ENCODE data around the gene SLC25A47.
A peak's percentile ranks its signal among the peaks of the same experiment; 100 is the strongest.
"Not testable (repeated sequence)": the region's sequence is repeated elsewhere in the genome, so short reads cannot be mapped to it uniquely, and the experiment has no call there.

SLC25A47 gene, protein sequence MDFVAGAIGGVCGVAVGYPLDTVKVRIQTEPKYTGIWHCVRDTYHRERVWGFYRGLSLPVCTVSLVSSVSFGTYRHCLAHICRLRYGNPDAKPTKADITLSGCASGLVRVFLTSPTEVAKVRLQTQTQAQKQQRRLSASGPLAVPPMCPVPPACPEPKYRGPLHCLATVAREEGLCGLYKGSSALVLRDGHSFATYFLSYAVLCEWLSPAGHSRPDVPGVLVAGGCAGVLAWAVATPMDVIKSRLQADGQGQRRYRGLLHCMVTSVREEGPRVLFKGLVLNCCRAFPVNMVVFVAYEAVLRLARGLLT

DNA sequence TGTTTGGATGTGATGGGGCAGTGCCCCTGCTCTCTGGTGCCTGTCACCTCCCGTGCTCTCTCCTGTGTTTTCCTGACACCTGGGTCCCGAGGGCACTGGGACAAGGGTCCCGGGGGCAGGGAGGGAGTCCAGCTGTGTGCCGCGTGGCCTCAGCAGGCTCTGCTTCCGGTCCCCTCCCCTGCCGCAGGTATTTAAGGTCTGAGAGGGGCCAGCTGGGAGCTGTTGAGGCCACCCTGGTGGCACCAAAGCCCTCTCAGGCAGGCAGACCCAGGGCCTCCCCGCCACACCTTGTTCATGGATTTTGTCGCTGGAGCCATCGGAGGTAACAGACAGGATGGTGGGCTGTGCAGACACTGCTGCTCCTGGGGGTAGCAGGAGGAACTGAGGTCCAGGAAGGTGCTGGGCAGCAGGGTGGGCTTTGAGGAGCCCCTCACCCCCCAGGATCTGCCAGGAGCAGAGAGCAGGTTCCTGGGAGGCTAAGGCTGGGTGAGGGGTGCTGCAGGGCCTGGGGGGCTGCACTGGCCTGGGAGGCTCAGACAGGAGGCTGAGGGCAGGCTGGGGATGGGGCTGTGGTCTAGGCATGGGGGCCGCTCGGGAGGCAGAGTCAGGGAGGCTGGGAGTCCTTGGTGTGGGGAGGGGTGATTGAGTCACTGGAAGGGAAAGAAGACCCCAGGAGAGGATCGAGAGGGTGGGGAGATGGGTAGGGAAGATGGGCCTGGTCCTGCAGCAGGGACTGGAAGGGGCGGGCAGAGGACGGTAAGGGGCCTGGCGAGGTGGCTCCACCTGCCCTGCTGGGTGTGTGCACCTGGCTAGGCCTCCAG, at the start of gene SLC25A47:
TSS of gene SLC25A47 (plus strand) at position 219 of the 821 bp plus-strand sequence. CDS start at position 295, 76 bp downstream.
- no peak for DNase-seq

DNA sequence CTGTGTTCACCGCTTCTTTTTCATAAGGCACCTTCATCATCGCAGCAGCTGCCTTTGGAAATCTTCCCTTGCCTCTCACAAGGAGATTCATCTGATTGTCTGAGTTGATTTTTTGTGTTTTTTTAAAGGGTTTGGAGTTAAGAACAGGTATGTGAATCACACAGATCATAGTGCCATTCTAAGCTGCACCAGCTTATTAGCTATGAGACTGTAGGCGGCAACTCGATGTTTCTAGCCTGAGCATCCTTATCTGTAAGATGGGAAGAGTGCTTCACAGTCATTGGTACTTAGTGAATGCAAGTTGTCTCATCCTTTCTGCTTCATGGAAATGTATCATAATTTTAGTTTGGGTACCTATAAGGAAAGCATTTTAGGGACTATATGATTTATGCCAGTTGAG, 48.9 kb upstream of the SLC25A47 start:
- DNase-seq: no peak

DNA sequence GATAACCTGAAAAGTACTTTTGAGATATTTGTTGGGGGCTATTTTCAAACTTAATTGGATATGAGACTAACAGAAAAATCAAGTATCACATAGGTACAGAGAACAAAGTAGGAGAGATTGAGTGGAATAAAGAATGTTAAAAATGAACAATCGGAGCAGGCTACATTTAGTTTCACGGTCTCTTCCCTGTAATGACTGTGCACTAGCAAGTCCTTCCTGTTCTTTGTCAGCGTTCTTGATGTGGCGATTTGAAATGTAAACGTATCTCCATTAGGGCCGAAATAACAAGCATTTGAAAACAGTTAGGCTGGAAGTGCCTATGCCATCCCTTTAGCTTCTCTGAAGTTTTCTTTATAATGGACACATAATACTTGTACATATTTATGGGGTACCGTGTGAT, 47.9 kb upstream of the SLC25A47 start:
- DNase-seq: no peak

DNA sequence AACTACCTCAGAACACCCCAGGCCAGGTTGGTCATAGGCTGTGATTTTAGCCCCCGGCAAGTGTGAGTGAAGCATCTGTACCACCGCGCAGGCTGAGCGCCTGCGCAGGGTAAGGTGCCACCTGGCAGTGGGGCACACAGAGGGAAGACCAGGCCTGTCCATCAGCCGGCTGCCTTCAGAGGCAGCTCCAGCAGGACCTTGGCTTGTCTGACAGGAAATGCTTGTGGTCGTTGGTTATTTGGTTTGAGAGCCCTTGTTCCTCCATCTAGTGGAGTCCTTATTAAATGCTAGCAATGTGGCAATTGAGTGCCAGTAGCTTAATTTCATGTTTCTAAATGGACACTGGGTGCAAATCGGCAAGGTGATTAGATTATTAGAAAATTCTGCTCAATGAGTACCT, 44.4 kb upstream of the SLC25A47 start:
- no peak for DNase-seq

DNA sequence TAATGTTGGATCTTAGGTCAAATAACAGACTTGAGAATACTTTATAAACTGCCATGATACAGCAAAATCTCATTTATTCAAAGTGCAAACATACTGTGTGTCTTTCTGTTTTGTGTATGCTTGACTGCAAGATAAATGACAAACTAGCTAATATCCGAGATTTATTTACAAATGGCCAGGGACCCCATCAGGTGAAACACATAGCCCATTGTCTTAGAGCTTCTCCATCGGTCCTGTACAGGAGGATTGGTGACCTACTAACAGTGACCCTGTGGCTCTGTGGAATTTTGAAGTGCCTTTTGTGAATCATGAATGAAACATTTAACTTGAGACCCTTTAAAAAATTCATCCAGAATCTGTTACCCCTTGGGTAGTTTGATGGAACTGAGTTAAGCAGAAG, 44.0 kb upstream of the SLC25A47 start:
- DNase-seq: no peak

DNA sequence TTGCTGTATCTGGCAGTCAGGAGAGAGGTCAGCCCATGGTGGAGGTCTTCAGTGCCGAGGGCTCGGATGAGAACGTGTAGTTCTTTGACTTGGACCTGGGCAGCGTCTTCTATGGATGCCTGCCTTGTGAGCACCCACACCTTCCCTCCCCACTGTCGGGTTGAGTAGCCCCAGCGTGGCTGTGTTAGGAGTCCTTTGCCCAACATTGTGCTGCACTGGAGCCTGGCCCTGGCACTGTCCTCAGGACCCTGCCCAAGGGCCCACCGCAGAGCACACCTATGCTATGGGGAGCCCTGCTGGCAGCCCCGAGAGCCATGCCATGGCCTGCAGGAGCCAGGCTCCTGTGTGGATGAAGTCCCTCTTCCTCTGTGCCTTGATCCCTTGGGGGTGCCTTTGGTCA, 43.6 kb upstream of the SLC25A47 start:
- DNase-seq: no peak

DNA sequence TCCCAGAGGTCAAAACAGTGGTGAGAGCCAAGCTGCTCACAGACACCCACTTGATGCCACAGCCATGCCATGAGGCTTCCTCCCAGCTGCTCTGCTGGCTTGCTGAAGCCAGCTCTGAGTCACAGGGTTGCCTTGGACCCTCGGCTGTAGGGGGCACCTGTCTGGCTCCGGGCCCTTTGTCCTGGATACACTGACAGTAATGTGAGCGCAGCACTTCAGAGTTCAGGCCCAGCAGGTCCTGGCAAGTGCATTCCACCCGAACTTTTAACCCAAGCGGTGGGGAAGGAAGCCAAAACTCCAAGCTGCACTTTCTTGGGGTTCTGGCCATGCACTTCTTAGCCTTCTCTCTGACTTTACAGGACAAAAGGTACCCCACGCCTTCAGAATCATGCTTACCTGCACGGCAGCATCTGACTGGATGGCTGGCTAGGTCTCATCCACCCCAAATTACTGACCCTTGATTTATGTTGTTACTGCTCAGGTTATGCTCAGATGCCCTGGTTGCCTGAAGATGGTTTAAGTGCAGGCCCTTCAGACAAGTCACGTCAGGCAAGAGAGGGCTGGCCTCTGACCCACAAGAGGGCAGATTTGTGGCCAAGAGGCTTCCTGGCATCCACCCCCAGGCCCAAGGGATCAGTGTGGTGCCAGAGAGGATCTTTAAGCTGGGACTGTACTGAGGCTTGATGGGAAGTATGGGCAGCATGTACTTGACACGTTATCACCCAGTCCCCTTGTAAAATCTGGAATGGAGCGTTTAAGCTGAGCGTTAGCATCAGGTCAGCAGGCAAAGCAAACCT, 41.7 kb upstream of the SLC25A47 start:
- no peak for DNase-seq

DNA sequence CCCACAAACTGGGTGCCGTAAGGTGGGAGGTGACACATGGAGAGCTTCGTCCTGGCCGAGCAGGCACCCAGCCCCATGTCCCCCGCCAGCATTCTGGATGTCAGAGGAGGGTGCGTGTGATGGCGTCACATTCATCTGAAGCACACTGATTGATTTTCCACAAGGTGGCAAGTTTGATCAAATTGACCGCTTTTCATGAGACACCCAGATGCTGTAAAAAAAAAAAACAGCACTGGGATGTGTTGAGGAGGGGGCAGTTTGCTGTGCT, 41.1 kb upstream of the SLC25A47 start:
- no peak for DNase-seq

DNA sequence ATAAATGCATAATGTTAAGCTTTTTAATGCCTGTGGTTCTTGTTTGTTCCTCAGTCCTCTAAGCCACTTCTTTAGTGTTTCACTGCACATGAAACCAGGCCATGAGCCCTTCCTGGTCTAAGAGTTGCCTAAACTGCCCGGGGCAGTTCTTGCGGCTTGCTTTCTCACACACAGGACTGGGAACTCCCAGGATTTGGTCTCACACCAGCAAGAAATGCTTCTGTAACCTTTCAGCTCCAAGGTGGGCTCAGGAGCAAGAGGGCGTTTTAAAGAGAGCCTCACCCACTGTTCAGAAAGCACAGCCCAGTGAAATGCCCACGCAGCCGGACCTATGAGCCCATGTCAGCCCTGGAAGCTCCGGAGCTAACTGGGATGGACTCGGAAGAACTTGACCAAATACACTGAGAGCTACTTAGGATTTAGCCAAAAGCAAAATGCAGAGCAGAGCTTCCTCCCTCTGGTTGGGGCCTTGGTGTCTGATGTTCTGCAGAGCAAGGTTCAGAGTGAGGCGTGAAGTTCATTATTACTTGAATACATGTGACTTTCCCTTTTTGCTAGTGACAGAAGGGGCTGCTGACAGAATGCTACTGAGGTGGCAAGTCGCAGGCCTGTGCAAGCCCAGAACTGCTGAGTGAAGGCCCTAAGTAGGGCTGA, 40.2 kb upstream of the SLC25A47 start:
- DNase-seq: no peak

DNA sequence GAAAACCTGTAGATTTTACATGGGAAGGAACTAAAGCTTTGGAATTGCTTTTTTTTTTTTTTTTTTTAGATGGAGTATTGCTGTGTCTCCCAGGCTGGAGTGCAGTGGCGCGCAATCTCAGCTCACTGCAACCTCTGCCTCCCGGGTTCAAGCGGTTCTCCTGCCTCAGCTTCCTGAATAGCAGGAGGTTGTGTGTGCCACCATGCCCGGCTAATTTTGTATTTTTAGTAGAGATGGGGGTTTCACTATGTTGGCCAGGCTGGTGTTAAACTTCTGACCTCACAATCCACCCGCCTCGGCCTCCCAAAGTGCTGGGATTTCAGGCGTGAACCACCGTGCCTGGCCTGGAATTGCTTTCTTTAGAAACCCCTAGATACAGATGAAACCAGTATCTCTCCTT, 39.7 kb upstream of the SLC25A47 start:
- not testable (repeated sequence) for DNase-seq

DNA sequence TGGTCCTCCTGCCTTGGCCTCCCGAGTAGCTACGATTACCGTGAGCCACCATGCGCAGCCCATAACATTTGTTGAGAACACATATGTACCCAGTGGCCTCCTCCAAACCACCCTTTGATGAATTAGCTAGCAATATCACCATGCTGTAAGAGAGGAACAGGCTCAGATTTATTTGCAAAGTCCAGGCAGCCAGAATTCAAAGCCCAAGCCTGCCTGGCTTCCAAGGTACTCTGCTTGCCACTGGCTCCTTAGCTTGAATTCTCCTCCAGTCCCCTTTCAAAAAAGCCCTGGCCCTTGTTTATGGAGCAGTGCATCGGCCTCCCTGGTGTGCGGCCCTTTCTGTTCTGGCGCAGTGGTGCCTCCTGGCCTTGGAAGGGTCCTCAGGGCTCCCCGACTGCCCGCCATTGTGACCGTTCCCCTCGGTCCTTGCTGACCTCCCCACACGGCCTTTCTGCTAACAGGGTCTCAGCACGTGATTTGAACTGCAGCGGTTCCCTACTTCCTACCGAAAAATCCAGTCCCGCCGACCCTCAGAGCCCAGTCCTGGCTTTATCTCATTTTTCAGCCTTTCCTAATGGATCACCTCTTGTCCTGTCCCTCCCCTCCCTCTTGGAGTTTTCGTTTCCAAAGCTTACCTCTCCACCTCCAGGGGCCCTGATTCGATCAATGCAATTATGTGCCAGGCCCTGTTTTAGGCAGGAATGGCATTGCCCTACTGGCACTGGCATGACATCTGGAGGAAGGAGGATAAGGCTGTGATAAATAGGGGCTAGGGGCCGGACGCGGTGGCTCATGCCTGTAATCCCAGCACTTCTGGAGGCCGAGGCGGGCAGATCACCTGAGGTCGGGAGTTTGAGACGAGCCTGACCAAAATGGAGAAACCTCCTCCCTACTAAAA, 38.9 kb upstream of the SLC25A47 start:
- no peak for DNase-seq

DNA sequence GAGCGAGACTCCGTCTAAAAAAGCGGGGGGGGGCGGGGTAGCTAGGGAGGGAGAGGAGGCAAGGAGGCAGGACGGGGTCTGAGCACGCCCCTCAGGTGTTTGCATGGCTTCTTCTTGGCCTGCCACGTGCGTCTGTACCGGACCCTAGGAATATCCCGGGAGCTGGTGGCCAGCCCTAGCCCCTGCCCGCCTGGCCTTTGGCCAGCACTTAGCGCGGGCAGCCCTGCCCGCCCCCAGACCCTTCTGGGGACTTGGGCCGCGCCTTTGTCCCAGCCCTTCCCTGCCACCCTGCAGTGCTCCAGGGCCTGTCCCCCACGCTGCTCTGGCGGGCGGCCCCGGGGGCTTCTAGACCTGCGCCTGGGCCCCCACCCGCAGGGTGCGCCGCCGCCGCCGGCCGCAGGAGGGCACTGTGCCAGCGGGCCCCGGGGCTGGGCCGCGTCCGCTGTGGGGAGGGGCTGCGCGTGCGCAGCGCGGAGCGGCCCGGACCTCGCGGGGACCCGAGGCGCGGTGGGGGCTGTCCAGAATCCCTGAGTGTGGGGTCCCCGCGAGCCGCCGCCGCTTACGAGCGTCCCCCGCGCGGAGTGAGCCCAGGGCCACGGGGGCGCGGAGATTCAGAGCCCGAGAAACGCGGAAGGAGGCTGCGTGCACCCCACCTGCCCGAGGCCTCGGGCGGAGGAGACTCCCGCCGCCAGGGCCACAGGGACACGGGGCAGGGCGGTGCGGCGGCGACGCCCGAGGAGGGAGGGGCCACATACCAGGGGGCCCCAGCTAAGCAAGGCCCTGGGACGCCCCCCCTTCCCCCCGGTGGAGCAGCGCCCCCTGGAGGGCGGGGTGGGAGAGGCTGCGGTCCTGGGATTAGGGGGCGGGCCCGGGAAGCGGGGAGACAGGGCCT, 37.9 kb upstream of the SLC25A47 start:
- peak; percentile 71 for DNase-seq

DNA sequence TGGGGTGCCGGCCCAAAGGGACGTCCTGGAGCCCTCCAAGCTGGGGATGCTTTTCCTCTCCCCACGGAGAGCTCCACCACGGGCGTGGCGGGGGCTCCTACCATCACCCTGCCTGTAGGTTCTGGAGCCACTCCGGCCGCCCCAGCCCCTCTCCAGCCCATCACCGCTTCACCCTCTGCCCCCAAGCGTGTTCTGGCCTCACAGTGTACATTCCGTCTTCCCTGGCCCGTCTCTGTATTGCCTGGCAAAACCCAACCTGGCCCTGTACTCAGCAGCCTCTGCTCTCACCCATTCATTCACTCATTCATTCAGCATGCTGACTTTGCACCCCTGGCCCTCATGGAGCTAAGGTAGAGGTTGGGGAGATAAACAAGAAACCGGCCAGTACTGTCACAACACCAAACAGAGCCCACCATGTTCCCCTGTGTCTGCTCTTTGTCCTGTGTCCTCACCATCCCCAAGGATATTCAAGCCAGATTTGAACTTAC, 37.2 kb upstream of the SLC25A47 start:
- DNase-seq: no peak

DNA sequence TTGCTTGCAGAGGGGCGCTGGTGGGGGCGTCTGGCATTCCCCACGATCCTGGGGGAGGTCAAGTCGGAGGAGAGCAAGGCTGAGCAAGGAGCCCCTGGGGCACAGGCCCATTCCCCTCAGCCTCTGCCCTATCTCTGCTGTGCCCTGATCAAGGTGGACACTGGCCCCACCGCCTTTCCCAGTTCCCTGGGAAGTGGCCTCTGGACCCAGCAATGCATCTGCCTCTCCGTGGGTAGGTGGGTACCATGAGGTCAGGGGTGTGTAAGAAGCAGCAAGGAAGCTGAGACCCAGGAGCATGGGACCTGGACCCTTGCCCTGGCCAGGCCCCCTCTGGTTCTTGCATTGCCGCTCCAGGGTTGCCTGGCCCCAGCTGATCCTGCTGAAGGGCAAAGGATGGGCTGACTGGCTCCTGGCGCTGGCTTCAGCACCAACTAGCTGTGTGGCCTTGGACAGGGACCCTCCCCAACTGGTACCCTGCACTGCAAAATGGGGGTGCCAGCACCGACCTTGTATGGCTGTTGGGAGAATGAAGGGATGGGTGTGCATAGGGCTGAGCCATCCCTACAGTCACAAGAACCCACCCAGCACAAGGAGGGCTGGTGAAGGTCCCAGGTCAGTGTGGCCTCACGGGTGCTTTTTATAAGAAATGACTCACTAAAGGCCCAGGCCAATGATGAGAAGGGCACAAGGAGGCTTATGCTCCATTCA, 36.5 kb upstream of the SLC25A47 start:
- no peak for DNase-seq

DNA sequence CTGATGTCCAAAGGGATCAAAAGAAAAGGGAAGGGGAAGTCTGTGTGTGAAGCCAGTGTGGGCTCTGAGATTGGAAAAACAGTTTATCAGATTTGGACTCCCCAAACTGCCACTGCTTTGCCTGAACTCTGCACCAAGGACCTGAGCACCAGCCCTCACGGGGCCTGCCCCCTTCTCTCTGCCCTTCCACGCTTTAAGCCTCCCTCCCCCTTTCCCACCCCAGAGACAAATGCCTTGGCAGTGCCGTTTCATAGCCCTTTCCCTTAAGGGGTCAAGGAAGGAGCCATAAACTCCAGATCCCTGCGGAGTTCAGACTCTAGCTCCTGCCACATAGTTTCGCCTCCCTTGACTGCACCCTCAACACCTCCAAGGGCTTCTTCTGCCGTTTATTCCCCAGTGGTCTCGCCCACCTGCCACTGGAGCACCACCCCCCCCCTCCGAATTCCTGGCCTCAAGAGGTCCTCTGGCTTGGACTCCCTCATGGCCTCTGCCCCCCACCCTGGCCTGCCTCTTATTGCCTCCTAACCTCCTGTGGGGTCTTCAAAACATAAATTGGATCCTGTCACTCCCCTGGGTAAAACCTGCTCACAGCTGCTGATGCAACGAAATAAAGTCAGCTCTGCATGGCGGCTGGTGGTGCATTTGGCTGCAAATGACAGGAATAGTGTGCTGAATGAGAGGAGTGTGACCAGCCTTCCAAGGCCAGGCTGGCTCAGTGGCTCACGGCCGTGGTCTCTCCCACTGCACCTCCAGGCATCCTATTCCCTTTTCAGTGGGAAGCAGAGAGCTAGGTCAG, 35.7 kb upstream of the SLC25A47 start:
- DNase-seq: no peak

DNA sequence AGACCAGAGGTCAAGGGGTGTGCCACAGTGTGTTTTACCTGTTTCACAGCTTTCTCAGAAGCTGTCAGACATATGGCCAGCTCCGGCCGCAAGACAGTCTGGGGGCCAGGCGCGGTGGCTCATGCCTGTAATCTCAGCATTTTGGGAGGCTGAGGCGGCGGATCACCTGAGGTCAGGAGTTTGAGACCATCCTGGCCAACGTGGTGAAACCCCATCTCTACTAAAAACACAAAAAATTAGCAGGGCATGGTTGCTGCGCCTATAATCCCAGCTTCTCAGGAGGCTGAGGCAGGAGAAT, 35.2 kb upstream of the SLC25A47 start:
- not testable (repeated sequence) for DNase-seq

DNA sequence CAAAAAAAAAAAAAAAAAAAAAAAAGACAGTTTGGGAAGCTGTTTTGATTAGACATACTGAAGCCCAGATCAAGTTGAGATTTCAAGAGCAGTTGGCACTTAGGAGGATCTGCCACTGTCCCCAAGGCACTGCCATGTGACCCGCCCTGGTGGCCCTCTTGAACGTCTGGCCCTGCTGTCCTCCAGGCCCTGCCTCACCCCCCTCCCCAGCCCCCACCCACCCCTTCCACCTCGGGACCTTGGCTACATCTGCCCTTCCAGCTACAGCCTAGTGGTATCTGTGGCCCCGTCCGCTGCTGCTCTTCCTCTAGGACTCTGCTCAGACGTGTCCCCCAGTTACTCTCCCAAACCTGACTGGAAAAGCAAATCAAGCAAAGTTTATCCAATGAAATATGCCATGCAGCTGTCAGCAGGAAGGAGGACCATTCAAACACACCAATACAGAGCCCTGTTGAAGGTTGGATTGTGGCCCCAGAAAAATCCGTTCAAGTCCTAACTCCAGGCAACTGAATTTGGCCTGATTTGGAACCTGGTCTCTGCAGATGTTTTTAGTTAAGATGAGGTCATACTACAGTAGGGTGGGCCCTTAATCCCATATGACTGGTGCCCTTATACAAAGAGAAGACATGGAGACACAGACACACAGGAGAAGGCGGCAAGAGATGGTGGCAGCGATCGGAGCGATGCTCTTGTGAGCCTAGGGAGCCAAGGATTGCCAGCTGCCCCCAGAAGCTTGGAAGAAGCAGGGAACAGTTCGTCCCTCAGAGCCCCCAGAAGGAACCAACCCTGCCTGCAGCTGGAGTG, 34.6 kb upstream of the SLC25A47 start:
- DNase-seq: no peak

DNA sequence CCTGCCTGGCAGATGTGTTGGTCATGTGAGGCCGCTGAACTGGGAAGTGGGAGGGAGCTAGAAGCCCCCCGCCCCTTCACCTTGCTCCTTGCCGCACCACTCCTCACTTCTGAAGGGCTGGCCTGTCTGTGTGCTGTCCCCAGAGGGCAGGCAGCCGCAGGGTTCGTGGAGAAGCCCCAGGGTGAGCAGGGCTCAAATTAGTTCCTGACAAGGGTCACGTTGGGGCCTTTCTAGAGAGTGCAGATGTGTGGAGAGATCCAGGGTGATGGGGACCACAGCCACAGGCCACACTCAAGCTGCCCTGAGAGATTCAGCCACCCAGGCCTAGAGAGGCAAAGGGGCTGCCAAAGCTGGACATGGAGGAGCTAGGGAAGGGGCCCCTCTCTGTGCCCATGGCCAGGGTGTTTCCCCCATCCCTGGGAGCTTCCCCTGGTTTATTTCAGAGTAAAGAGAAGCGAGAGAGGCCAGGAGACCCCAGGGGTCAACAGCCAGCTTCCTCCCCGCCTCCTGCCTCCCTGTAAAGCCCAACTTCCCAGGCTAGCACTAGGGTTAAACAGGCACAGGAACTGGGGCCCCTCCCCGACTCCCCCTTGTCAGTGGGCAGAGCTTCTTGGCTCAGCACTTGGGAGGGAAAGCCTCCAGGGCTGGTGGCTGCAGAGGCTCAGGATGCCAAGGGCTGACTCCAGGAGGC, 33.1 kb upstream of the SLC25A47 start:
- no peak for DNase-seq

All from activated effector memory CD4-positive, alpha-beta T cell treated with Interleukin-2 at 50 U/mL for 16 hours (primary cell).